Stomach (tissue), 4 donors: ENCODE measurements around the gene SLC25A1.

Source experiments
- EP300 ChIP-seq: sonication (generic); formaldehyde crosslinking; IDR thresholded peaks from one replicate; pipeline ENCODE4 v1.6.1; 2017; ENCODE audit warnings: antibody characterized with exemption
- POLR2A ChIP-seq, 4 donors: fragments of 450-650 bp; IDR thresholded peaks; one replicate each; pipeline ENCODE4 v1.6.1; 2016; ENCODE audit warnings: antibody characterized with exemption in 4 of 4, control low read depth in 2 of 4, mild to moderate bottlenecking in 1 of 4, moderate library complexity in 1 of 4
- POLR2AphosphoS5 ChIP-seq, 3 donors: sonication (generic); formaldehyde crosslinking; IDR thresholded peaks; one replicate each; pipeline ENCODE4 v1.6.1; 2016; ENCODE audit warnings: antibody characterized with exemption in 3 of 3
- TF ChIP-seq, protein P1 (sequence below), 7 experiments: fragments of 450-650 bp in 4 of 7; fragments of 200-600 bp in 3 of 7; sonication (generic) in 3 of 7; IDR thresholded peaks; one replicate each; pipeline ENCODE4 v1.5.1; 2016 to 2019; ENCODE audit warnings: antibody characterized with exemption in 7 of 7, control low read depth in 2 of 7, mild to moderate bottlenecking in 1 of 7

DNA sequence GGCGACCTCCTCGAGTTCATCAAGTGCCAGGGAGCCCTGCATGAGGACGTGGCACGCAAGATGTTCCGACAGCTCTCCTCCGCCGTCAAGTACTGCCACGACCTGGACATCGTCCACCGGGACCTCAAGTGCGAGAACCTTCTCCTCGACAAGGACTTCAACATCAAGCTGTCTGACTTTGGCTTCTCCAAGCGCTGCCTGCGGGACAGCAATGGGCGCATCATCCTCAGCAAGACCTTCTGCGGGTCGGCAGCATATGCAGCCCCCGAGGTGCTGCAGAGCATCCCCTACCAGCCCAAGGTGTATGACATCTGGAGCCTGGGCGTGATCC, 46.9 kb downstream of the SLC25A1 start:
- TF ChIP-seq, protein P1, sequence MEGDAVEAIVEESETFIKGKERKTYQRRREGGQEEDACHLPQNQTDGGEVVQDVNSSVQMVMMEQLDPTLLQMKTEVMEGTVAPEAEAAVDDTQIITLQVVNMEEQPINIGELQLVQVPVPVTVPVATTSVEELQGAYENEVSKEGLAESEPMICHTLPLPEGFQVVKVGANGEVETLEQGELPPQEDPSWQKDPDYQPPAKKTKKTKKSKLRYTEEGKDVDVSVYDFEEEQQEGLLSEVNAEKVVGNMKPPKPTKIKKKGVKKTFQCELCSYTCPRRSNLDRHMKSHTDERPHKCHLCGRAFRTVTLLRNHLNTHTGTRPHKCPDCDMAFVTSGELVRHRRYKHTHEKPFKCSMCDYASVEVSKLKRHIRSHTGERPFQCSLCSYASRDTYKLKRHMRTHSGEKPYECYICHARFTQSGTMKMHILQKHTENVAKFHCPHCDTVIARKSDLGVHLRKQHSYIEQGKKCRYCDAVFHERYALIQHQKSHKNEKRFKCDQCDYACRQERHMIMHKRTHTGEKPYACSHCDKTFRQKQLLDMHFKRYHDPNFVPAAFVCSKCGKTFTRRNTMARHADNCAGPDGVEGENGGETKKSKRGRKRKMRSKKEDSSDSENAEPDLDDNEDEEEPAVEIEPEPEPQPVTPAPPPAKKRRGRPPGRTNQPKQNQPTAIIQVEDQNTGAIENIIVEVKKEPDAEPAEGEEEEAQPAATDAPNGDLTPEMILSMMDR (IDR thresholded peaks at IDR 0.05), result no peak
- TF ChIP-seq POLR2A (IDR thresholded peaks at IDR 0.05) (no peak), EP300 (no peak), POLR2AphosphoS5 (IDR thresholded peaks at IDR 0.05) (no peak)
